ENCODE data around the gene MSN.

- TF ChIP-seq, protein P1, sequence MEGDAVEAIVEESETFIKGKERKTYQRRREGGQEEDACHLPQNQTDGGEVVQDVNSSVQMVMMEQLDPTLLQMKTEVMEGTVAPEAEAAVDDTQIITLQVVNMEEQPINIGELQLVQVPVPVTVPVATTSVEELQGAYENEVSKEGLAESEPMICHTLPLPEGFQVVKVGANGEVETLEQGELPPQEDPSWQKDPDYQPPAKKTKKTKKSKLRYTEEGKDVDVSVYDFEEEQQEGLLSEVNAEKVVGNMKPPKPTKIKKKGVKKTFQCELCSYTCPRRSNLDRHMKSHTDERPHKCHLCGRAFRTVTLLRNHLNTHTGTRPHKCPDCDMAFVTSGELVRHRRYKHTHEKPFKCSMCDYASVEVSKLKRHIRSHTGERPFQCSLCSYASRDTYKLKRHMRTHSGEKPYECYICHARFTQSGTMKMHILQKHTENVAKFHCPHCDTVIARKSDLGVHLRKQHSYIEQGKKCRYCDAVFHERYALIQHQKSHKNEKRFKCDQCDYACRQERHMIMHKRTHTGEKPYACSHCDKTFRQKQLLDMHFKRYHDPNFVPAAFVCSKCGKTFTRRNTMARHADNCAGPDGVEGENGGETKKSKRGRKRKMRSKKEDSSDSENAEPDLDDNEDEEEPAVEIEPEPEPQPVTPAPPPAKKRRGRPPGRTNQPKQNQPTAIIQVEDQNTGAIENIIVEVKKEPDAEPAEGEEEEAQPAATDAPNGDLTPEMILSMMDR (IDR thresholded peaks at IDR 0.05 in 2 of 3, conservative IDR thresholded peaks at IDR 0.05 in 1 of 3; ENCODE audit: borderline replicate concordance in 1 of 3, insufficient read depth in 1 of 3, low read depth in 2 of 3, low read length in 2 of 3), result no peak
- TF ChIP-seq, protein P2, sequence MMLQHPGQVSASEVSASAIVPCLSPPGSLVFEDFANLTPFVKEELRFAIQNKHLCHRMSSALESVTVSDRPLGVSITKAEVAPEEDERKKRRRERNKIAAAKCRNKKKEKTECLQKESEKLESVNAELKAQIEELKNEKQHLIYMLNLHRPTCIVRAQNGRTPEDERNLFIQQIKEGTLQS (IDR thresholded peaks at IDR 0.05), result no peak
- TF ChIP-seq POLR2AphosphoS5 (IDR thresholded peaks at IDR 0.05; ENCODE audit: low read depth, low read length), result no peak
- TF ChIP-seq, protein P3, sequence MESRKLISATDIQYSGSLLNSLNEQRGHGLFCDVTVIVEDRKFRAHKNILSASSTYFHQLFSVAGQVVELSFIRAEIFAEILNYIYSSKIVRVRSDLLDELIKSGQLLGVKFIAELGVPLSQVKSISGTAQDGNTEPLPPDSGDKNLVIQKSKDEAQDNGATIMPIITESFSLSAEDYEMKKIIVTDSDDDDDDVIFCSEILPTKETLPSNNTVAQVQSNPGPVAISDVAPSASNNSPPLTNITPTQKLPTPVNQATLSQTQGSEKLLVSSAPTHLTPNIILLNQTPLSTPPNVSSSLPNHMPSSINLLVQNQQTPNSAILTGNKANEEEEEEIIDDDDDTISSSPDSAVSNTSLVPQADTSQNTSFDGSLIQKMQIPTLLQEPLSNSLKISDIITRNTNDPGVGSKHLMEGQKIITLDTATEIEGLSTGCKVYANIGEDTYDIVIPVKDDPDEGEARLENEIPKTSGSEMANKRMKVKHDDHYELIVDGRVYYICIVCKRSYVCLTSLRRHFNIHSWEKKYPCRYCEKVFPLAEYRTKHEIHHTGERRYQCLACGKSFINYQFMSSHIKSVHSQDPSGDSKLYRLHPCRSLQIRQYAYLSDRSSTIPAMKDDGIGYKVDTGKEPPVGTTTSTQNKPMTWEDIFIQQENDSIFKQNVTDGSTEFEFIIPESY (IDR thresholded peaks at IDR 0.05; ENCODE audit: extremely low read depth, insufficient replicate concordance, low read length), result no peak
- TF ChIP-seq EZH2 (IDR thresholded peaks at IDR 0.05), result no peak
- no peak for TF ChIP-seq YY1 (IDR thresholded peaks at IDR 0.05; ENCODE audit: extremely low read depth, insufficient replicate concordance, low read depth, low read length)
- no peak for TF ChIP-seq CEBPB (IDR thresholded peaks at IDR 0.05; ENCODE audit: low read depth)
- no peak for TF ChIP-seq RAD21 (IDR thresholded peaks at IDR 0.05; ENCODE audit: low read depth)
Measured at GRCh38 chrX:65697211-65697641, 29.8 kb downstream of the MSN start.
